ENCODE measurements around the gene SPATC1L.
A peak's percentile ranks its signal among the peaks of the same experiment; 100 is the strongest.

SPATC1L gene

GRCh38 chr21:46120301-46121285 is 63.7 kb downstream of the SPATC1L start:
- TF ChIP-seq JUND (IDR thresholded peaks at IDR 0.05; ENCODE audit: low read depth) = no peak
- in situ Hi-C loops (cut with HindIII; ENCODE audit: low pct_unique_long_range_greater_than_20kb, low sequenced_read_pairs) = no loop called here
- no peak for DNase-seq (ENCODE audit: low read depth in 1 of 2, low spot score in 1 of 2)

GRCh38 chr21:46119637-46120271 is 64.5 kb downstream of the SPATC1L start:
- no peak for DNase-seq (ENCODE audit: low read depth in 1 of 2, low spot score in 1 of 2)
- in situ Hi-C loops (cut with HindIII; ENCODE audit: low pct_unique_long_range_greater_than_20kb, low sequenced_read_pairs) = no loop called here

GRCh38 chr21:46119144-46119636 is 65.1 kb downstream of the SPATC1L start:
- no peak for TF ChIP-seq JUND (IDR thresholded peaks at IDR 0.05; ENCODE audit: low read depth)
- in situ Hi-C loops (cut with HindIII; ENCODE audit: low pct_unique_long_range_greater_than_20kb, low sequenced_read_pairs) = no loop called here
- DNase-seq (ENCODE audit: low read depth in 1 of 2, low spot score in 1 of 2) = no peak

More at GRCh38 chr21:46119637-46120271, 64.5 kb downstream of the SPATC1L start:
- no peak for TF ChIP-seq JUND (IDR thresholded peaks at IDR 0.05; ENCODE audit: low read depth)

GRCh38 chr21:46118316-46119143 is 65.7 kb downstream of the SPATC1L start:
- in situ Hi-C loops (cut with HindIII; ENCODE audit: low pct_unique_long_range_greater_than_20kb, low sequenced_read_pairs) = no loop called here
- TF ChIP-seq JUND (IDR thresholded peaks at IDR 0.05; ENCODE audit: low read depth) = no peak
- DNase-seq (ENCODE audit: low read depth in 1 of 2, low spot score in 1 of 2) = no peak

GRCh38 chr21:46117586-46118315 is 66.5 kb downstream of the SPATC1L start:
- in situ Hi-C loops (cut with HindIII; ENCODE audit: low pct_unique_long_range_greater_than_20kb, low sequenced_read_pairs) = no loop called here
- TF ChIP-seq JUND (IDR thresholded peaks at IDR 0.05; ENCODE audit: low read depth) = no peak
- DNase-seq (ENCODE audit: low read depth in 1 of 2, low spot score in 1 of 2) = no peak

- DNase-seq (ENCODE audit: low read depth in 1 of 2, low spot score in 1 of 2) = peak in 1 of 2 experiments; percentile 40
- in situ Hi-C loops (cut with HindIII; ENCODE audit: low pct_unique_long_range_greater_than_20kb, low sequenced_read_pairs) = no loop called here
- no peak for TF ChIP-seq JUND (IDR thresholded peaks at IDR 0.05; ENCODE audit: low read depth)
Measured at GRCh38 chr21:46116776-46117585, 67.3 kb downstream of the SPATC1L start.

- DNase-seq (ENCODE audit: low read depth in 1 of 2, low spot score in 1 of 2) = no peak
- TF ChIP-seq JUND (IDR thresholded peaks at IDR 0.05; ENCODE audit: low read depth) = no peak
- in situ Hi-C loops (cut with HindIII; ENCODE audit: low pct_unique_long_range_greater_than_20kb, low sequenced_read_pairs) = no loop called here
Measured at GRCh38 chr21:46116189-46116775, 68.0 kb downstream of the SPATC1L start.

GRCh38 chr21:46115441-46116188 is 68.6 kb downstream of the SPATC1L start:
- TF ChIP-seq JUND (IDR thresholded peaks at IDR 0.05; ENCODE audit: low read depth) = no peak
- no peak for DNase-seq (ENCODE audit: low read depth in 1 of 2, low spot score in 1 of 2)
- in situ Hi-C loops (cut with HindIII; ENCODE audit: low pct_unique_long_range_greater_than_20kb, low sequenced_read_pairs) = no loop called here

GRCh38 chr21:46114963-46115362 is 69.3 kb downstream of the SPATC1L start:
- DNase-seq (ENCODE audit: low read depth in 1 of 2, low spot score in 1 of 2) = no peak
- no peak for TF ChIP-seq JUND (IDR thresholded peaks at IDR 0.05; ENCODE audit: low read depth)
- in situ Hi-C loops (cut with HindIII; ENCODE audit: low pct_unique_long_range_greater_than_20kb, low sequenced_read_pairs) = no loop called here

- DNase-seq (ENCODE audit: low read depth in 1 of 2, low spot score in 1 of 2) = no peak
- no peak for TF ChIP-seq JUND (IDR thresholded peaks at IDR 0.05; ENCODE audit: low read depth)
- in situ Hi-C loops (cut with HindIII; ENCODE audit: low pct_unique_long_range_greater_than_20kb, low sequenced_read_pairs) = no loop called here
Measured at GRCh38 chr21:46113497-46114176, 70.6 kb downstream of the SPATC1L start.
